GM12878 (cell line): ENCODE measurements around the gene FGF11. TPM values are rescaled to one million over a fixed set of nuclear protein-coding genes. Genes with fewer than 3 reads are reported as not detected.

Experiments used
- ASH2L ChIP-seq: fragments of 300-600, 200-600 bp; sonication (generic); IDR thresholded peaks from 2 replicates; pipeline ENCODE4 v1.6.1; 2017; ENCODE audit warnings: low read depth, mild to moderate bottlenecking, borderline replicate concordance
- BACH1 ChIP-seq: fragments of 450-650 bp; IDR thresholded peaks from 2 replicates; pipeline ENCODE4 v1.6.1; 2017; ENCODE audit warnings: mild to moderate bottlenecking, borderline replicate concordance
- BCLAF1 ChIP-seq: fragments of 450-650 bp; IDR thresholded peaks from 2 replicates; pipeline ENCODE4 v1.6.1; 2017; ENCODE audit warnings: antibody characterized with exemption, mild to moderate bottlenecking, moderate library complexity
- CBX3 ChIP-seq: fragments of 200-600 bp; sonication (generic); IDR thresholded peaks from 2 replicates; pipeline ENCODE4 v1.6.1; 2016; ENCODE audit warnings: low read depth, borderline replicate concordance
- CEBPZ ChIP-seq: fragments of 150-350 bp; IDR thresholded peaks from 2 replicates; pipeline ENCODE4 v1.6.1; 2016; ENCODE audit warnings: low read depth, low read length
- ELK1 ChIP-seq: IDR thresholded peaks from 2 replicates; pipeline ENCODE4 v1.6.1; 2012; ENCODE audit warnings: low read depth, low read length, improper control_type of control experiment
- GATAD2B ChIP-seq: fragments of 450-650 bp; conservative IDR thresholded peaks from 2 replicates; pipeline ENCODE4 v1.6.1; 2017; ENCODE audit warnings: low read depth, mild to moderate bottlenecking, moderate library complexity
- MEF2B ChIP-seq: fragments of 450-650 bp; IDR thresholded peaks from 2 replicates; pipeline ENCODE4 v1.6.1; 2018; ENCODE audit warnings: mild to moderate bottlenecking, moderate library complexity; ENCODE audit not compliant: partially characterized antibody, poor library complexity, severe bottlenecking
- NR2C2 ChIP-seq: IDR thresholded peaks from 2 replicates; pipeline ENCODE4 v1.6.1; 2011; ENCODE audit warnings: borderline replicate concordance, low read depth; ENCODE audit not compliant: control insufficient read depth, insufficient read length
- polyA plus RNA-seq, 11 experiments: library from polyadenylated mRNA; depleted of rRNA in 4 of 11; unstranded in 6 of 11; stranded (reverse) in 5 of 11; fragments of >200 nt; fragmentation: Nextera tagmentation in 4 of 11; fragmentation: Illumina TruSeq in 1 of 11; extraction: Ambion mirVana in 4 of 11; extraction: Trizol in 1 of 11; gene quantifications; 1 replicate in 1 of 11; 2 replicates in 10 of 11; pipeline versions ENCODE4 v1.2.1 to v1.2.3, GENCODE V29; 2011 to 2016; ENCODE audit warnings: inconsistent platforms in 2 of 11, missing spikeins in 2 of 11, low read depth in 1 of 11
- total RNA-seq, 4 experiments: library from RNA; depleted of rRNA in 3 of 4; stranded (reverse); fragments of >200 nt in 3 of 4; fragmentation: Illumina TruSeq in 1 of 4; extraction: Trizol in 1 of 4; gene quantifications; 2 replicates each; pipeline versions ENCODE4 v1.2.1 to v1.2.3, GENCODE V29; 2013 to 2021

FGF11 gene
- total and polyA plus RNA-seq, 10 of the 15 experiments (the other 5 are each of a cell fraction or from before 2014, with no cell fraction given), result 0.69 to 21.1 (median 2.6) TPM

GRCh38 chr17:7407082-7407481, 32.2 kb upstream of the FGF11 start (continued):
- TF ChIP-seq CEBPZ (no peak), BACH1 (no peak), MEF2B (no peak), CBX3 (no peak), NR2C2 (no peak), BCLAF1 (no peak), GATAD2B (no peak), ELK1 (no peak), ASH2L (no peak)
